Heart left ventricle (tissue), 16 donors: ENCODE results near the gene KCNV2. TPM values are rescaled to one million over a fixed set of nuclear protein-coding genes. Genes with fewer than 3 reads are reported as not detected.

ENCODE experiments used
- ATAC-seq, 4 donors: fragments of 200-7000 bp; cut with Tn5 transposase; one replicate each; pipeline ENCODE4 v1.9.1; 2020 to 2022; ENCODE audit warnings: moderate library complexity in 4 of 4, mild to moderate bottlenecking in 3 of 4, moderate number of reproducible peaks in 1 of 4
- DNase-seq, 5 donors: peaks; one replicate each; pipeline ENCODE4 v3.0.0-alpha.2; 2020
- H3K27ac ChIP-seq, 12 donors: fragments of 200-600 bp; sonication (generic) in 4 of 12; one replicate each; pipeline versions ENCODE4 v1.5.0 to v1.8.0; 2016 to 2022; ENCODE audit warnings: mild to moderate bottlenecking in 2 of 12
- H3K27me3 ChIP-seq, 9 donors: fragments of 200-600 bp; sonication (generic) in 2 of 9; one replicate each; pipeline versions ENCODE4 v1.5.1 to v1.8.0; 2016 to 2022; ENCODE audit warnings: mild to moderate bottlenecking in 3 of 9
- H3K36me3 ChIP-seq, 9 donors: fragments of 200-600 bp; sonication (generic) in 2 of 9; one replicate each; pipeline versions ENCODE4 v1.5.0 to v1.8.0; 2018 to 2022; ENCODE audit warnings: mild to moderate bottlenecking in 2 of 9
- H3K4me1 ChIP-seq, 12 donors: fragments of 200-600 bp; sonication (generic) in 4 of 12; one replicate each; pipeline versions ENCODE4 v1.5.0 to v1.8.0; 2016 to 2022; ENCODE audit warnings: mild to moderate bottlenecking in 3 of 12
- H3K4me3 ChIP-seq, 12 donors: fragments of 200-600 bp; sonication (generic) in 4 of 12; one replicate each; pipeline versions ENCODE4 v1.5.0 to v1.8.0; 2017 to 2022; ENCODE audit warnings: mild to moderate bottlenecking in 9 of 12, moderate library complexity in 4 of 12
- H3K9me3 ChIP-seq, 12 donors: fragments of 200-600 bp; sonication (generic) in 4 of 12; one replicate each; pipeline versions ENCODE4 v1.5.0 to v1.8.0; 2016 to 2022; ENCODE audit warnings: mild to moderate bottlenecking in 1 of 12
- POLR2A ChIP-seq, 2 donors: fragments of 450-650 bp; IDR thresholded peaks; one replicate each; pipeline ENCODE4 v1.6.1; 2017; ENCODE audit warnings: antibody characterized with exemption in 2 of 2, mild to moderate bottlenecking in 2 of 2, moderate library complexity in 2 of 2
- WGBS, 4 donors: extraction: QIAGEN DNeasy Blood & Tissue Kit in 2 of 4; methylation state at CpG; one replicate each; pipeline versions ENCODE4 v1.1.5 to v1.1.7; 2013 to 2018; 5-methylcytosine and 5-hydroxymethylcytosine counted together
- intact Hi-C, 10 donors: fragments of 100-400 bp; cut with DNase I; formaldehyde crosslinking; loops; one replicate each; pipeline versions ENCODE4 v1.11.1 to v1.14.2; 2022
- polyA plus RNA-seq, 2 donors: library from polyadenylated mRNA; stranded (reverse); fragments of 200-250 nt; gene quantifications; one replicate each; pipeline ENCODE4 v1.2.3, GENCODE V29; 2013
- total RNA-seq, 9 donors: library from RNA; depleted of rRNA in 2 of 9; stranded (reverse); fragments of >200 nt in 2 of 9; fragmentation: NEBNext Ultra II Directional in 3 of 9; extraction: Animal tissue kit (Norgen Biotek cat#: 25700) in 3 of 9; gene quantifications; one replicate each; pipeline versions ENCODE4 v1.1.0 to v1.2.4, GENCODE V29; 2016 to 2023
- TF ChIP-seq, protein P1 (sequence below), 12 donors: fragments of 200-600 bp; sonication (generic) in 4 of 12; IDR thresholded peaks; one replicate each; pipeline versions ENCODE4 v1.5.0 to v1.8.0; 2018 to 2022; ENCODE audit warnings: antibody characterized with exemption in 12 of 12, mild to moderate bottlenecking in 5 of 12
- donor health status: ischemic (EF 13 %, LVEDD 7.1; RV severe dilation, severe dysfunction).
- donor health status: healthy with polysubstance abuse.
- donor health status: DM: no; HTN: yes; CAD: no.
- donor health status: DM: no; HTN: no; CAD: no.
- donor health status: ischemic (EF 25% LVEDD 6.9; RV normal size, moderate dysfunction).
- donor health status: ischemic (EF 25% LVEDD 5.7; RV mildly dilated, moderate dysfunction).
- donor health status: healthy.
- donor health status: DM: yes; HTN: yes; CAD: no.
- donor health status: ischemic (EF 35%, LVEDD 5.7; RV mildly dilated, moderate dysfunction).
- donor health status: nonischemic (EF 11% LVEDD 7.7; RV severe dilation, severe dysfunction).
- donor health status: DM: yes; HTN: yes; CAD: no.
- donor health status: PGD.
- donor health status: ischemic (EF 29% LVEDD 5.4; RV normal size, mild dysfunction).
- donor health status: nonischemic (EF 23%, LVEDD 6.1; RV moderate dilation, normal function).

KCNV2 gene
- total and polyA plus RNA-seq, 11 donors, result not detected

DNA sequence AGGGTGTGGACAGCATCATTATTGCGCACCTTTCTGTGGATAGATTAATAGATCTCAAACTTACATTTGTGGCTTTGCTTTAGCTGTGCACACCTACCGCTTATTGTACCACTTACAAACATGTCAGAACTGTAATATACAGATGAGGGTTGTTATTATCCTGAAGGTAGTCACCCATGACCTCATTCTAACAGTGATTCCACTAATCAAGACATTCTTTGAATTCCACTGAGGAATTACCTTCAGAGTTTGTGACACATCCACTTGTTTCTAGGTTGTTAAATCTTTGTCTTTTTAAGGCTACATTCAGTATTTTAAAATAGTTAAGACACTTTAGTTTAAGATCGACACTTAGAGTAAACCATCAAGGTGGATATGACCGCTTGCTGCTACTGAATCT lies 7.8 kb downstream of the KCNV2 start:
- WGBS, 4 donors, result 78 to 97% (median 93%) methylated on average over 4 of the region's 4 CpGs

DNA sequence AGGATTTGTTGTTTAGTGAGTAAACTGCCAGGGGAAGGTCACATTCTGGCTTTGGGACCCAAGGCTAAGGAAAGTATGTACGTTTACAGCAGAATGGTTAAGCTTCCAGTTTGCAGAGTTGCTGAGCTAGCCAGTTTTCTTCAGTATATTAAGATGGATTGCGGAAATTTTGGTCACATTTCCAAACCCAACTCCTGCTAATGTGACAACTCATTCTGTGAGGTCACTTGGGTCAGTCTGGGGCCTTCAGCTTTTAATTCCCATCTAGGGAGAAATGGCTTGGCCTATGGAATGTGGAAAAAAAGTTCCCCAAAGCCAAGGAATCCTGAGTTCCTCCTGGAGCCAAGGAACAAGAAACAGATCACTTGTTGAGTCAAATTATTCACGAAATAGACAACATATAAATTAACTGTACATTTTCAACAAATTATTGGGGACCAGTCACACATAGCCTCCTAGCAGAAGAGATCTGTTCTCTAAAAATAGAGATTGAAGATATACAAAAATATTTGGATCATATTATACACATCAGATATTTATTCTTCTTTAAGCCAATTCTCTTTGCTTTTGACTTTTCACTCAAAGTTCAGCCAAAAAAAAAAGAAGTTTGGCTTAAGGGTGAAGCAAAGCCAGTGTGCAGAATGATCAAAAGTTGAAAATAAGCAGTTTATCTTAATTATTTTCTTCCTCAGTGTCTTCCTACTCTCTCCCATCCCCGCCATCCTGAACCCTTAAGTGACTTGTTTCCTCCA lies 8.8 kb downstream of the KCNV2 start:
- Histone ChIP-seq H3K27ac (peak overlapping the region in 3 of 12 donors; percentile 11 to 25 (median 16)), H3K27me3 (no peaks in the 10 kb centered on the region), H3K4me1 (peaks cover 0 to 29% (median 9%) of the 10 kb centered on the region in 12 donors), H3K9me3 (no peaks in the 10 kb centered on the region), H3K36me3 (no peaks in the 10 kb centered on the region), H3K4me3 (no peak overlapping the region)
- 81 to 89% (median 83%) methylated on average over 4 of the region's 4 CpGs for WGBS, 4 donors
- ATAC-seq, result no peak
- TF ChIP-seq POLR2A (IDR thresholded peaks at IDR 0.05), result no peak
- TF ChIP-seq, protein P1, sequence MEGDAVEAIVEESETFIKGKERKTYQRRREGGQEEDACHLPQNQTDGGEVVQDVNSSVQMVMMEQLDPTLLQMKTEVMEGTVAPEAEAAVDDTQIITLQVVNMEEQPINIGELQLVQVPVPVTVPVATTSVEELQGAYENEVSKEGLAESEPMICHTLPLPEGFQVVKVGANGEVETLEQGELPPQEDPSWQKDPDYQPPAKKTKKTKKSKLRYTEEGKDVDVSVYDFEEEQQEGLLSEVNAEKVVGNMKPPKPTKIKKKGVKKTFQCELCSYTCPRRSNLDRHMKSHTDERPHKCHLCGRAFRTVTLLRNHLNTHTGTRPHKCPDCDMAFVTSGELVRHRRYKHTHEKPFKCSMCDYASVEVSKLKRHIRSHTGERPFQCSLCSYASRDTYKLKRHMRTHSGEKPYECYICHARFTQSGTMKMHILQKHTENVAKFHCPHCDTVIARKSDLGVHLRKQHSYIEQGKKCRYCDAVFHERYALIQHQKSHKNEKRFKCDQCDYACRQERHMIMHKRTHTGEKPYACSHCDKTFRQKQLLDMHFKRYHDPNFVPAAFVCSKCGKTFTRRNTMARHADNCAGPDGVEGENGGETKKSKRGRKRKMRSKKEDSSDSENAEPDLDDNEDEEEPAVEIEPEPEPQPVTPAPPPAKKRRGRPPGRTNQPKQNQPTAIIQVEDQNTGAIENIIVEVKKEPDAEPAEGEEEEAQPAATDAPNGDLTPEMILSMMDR (IDR thresholded peaks at IDR 0.05), result no peak
- no peak for DNase-seq
- intact Hi-C loops, result loop anchor here in 8 of 10 donors (5.0 to 10.0 kb wide), 14 partner anchors 61 to 599 kb away; partner anchors contain the start of gene VLDLR (in 3 of the 8)

More for the DNA sequence above, 7.8 kb downstream of the KCNV2 start:
- no peaks in the 10 kb centered on the region for H3K36me3 ChIP-seq
- H3K27ac ChIP-seq, result no peak overlapping the region
- H3K9me3 ChIP-seq, result no peaks in the 10 kb centered on the region
- ATAC-seq (no peak), DNase-seq (no peak)
- no peak for TF ChIP-seq POLR2A (IDR thresholded peaks at IDR 0.05)
- TF ChIP-seq, protein P1 (IDR thresholded peaks at IDR 0.05), result no peak
- intact Hi-C loops, result loop anchor here in 8 of 10 donors (5.0 to 10.0 kb wide), 14 partner anchors 60 to 598 kb away; partner anchors contain the start of gene VLDLR (in 3 of the 8)
- H3K27me3 ChIP-seq, result no peaks in the 10 kb centered on the region
- no peak overlapping the region for H3K4me3 ChIP-seq
- H3K4me1 ChIP-seq, result peaks cover 0 to 29% (median 9%) of the 10 kb centered on the region in 12 donors

DNA sequence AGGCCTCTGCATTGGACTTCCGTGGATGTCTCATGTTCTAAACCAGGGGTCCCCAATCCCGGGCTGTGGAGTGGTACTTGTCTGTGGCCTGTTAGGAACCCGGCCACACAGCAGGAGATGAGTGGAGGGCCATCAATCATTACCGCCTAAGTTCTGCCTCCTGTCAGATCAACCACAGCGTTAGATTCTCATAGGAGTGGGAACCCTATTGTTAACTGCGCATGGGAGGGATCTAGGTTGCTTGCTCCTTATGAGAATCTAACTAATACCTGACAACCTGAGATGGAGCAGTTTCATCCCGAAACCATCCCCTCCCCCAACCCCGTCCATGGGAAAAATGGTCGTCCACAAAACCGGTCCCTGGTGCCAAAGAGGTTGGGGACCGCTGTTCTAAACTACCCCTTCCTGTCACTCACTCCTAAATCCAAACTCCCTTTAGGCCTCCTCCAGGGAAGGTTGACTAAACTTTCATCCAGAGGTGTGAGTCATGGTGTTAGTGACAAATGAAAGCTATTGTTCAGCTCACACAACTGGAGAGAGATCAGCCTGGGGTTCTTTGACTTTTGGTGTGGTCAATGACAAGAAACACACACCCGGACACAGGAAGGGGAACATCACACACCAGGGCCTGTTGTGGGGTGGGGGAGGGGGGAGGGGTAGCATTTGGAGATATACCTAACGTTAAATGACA lies 9.5 kb downstream of the KCNV2 start:
- Histone ChIP-seq H3K36me3 (no peaks in the 10 kb centered on the region), H3K27ac (peak overlapping the region in 2 of 12 donors; percentile 16 to 25), H3K27me3 (no peaks in the 10 kb centered on the region), H3K4me3 (no peak overlapping the region), H3K4me1 (peaks cover 0 to 29% (median 9%) of the 10 kb centered on the region in 12 donors), H3K9me3 (no peaks in the 10 kb centered on the region)
- intact Hi-C loops, result loop anchor here in 8 of 10 donors (5.0 to 10.0 kb wide), 14 partner anchors 62 to 599 kb away; partner anchors contain the start of gene VLDLR (in 3 of the 8)
- DNase-seq (no peak), ATAC-seq (no peak)
- WGBS, 4 donors, result 83 to 92% (median 91%) methylated on average over 10 to 13 of the region's 13 CpGs
- TF ChIP-seq, protein P1 (IDR thresholded peaks at IDR 0.05), result no peak
- no peak for TF ChIP-seq POLR2A (IDR thresholded peaks at IDR 0.05)

DNA sequence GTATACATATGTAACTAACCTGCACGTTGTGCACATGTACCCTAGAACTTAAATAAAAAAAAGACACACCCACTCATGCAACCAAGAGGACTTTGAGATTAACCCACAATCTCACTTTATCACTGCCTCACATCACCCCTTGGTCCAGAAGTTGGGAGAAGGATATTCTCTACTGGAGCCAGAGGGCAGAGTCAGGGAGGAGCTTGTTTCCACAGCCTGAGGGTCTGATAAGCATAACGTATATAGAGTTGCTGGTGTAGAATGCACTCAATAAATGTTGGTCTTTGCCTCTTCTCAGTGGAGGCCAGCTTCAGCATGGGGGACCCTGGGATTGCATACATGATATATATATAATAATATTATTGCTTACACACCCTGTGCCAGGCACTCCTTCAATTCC lies 10.1 kb downstream of the KCNV2 start:
- peaks cover 0 to 29% (median 9%) of the 10 kb centered on the region in 12 donors for H3K4me1 ChIP-seq
- no peaks in the 10 kb centered on the region for H3K9me3 ChIP-seq
- intact Hi-C loops, result loop anchor here in 8 of 10 donors (5.0 to 10.0 kb wide), 14 partner anchors 63 to 600 kb away; partner anchors contain the start of gene VLDLR (in 3 of the 8)
- H3K36me3 ChIP-seq, result no peaks in the 10 kb centered on the region
- no peak overlapping the region for H3K27ac ChIP-seq
- no peak for DNase-seq
- no peaks in the 10 kb centered on the region for H3K27me3 ChIP-seq
- WGBS, 4 donors, result 69 to 87% (median 82%) methylated on average over 2 of the region's 2 CpGs
- H3K4me3 ChIP-seq, result no peak overlapping the region
- ATAC-seq, result no peak
- no peak for TF ChIP-seq POLR2A (IDR thresholded peaks at IDR 0.05)
